Posterior vena cava (tissue), 2 donors: ENCODE results near the gene POLR2A. TPM values are rescaled to one million over a fixed set of nuclear protein-coding genes. Genes with fewer than 3 reads are reported as not detected.
A peak's percentile ranks its signal among the peaks of the same experiment; 100 is the strongest.
"Not testable (repeated sequence)": the region's sequence is repeated elsewhere in the genome, so short reads cannot be mapped to it uniquely, and the experiment has no call there.

Source experiments
- DNase-seq: peaks from one replicate; pipeline ENCODE4 v3.0.0-alpha.2; 2020; ENCODE audit warnings: low spot score
- intact Hi-C, 2 donors: fragments of 100-400 bp; cut with DNase I; formaldehyde crosslinking; loops; one replicate each; pipeline versions ENCODE4 v1.14.1 to v1.14.2; 2022 to 2023
- total RNA-seq, 2 donors: library from RNA; stranded (reverse); fragmentation: NEBNext Ultra II Directional; extraction: Animal tissue kit (Norgen Biotek cat#: 25700); gene quantifications; one replicate each; pipeline ENCODE4 v1.2.1, GENCODE V29; 2021
- donor health status: DM: yes; HTN: yes; CAD: no.
- donor health status: DM: yes; HTN: yes; CAD: no.

Gene POLR2A
- total RNA-seq, 2 donors from 2014 or later: 65.5 to 70.0 TPM

DNA sequence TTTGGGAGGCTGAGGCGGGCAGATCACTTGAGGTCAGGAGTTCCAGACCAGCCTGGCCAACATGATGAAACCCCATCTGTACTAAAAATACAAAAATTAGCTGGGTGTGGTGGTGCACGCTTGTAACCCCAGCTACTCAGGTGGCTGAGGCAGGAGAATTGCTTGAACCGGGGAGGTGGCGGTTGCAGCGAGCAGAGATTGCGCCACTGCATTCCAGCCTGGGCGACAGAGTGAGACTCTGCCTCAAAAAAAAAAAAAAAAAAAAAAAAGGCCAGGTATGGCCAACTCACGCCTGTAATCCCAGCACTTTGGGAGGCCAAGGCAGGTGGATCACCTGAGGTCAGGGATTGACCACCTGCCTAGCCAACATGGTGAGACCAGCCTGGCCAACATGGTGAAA lies 9.4 kb upstream of the POLR2A start:
- DNase-seq: not testable (repeated sequence)
- intact Hi-C loops: loop anchor here in 1 of 2 donors (5.0 kb wide), 1 partner anchor 32 kb away; no protein-coding TSS in a partner anchor

DNA sequence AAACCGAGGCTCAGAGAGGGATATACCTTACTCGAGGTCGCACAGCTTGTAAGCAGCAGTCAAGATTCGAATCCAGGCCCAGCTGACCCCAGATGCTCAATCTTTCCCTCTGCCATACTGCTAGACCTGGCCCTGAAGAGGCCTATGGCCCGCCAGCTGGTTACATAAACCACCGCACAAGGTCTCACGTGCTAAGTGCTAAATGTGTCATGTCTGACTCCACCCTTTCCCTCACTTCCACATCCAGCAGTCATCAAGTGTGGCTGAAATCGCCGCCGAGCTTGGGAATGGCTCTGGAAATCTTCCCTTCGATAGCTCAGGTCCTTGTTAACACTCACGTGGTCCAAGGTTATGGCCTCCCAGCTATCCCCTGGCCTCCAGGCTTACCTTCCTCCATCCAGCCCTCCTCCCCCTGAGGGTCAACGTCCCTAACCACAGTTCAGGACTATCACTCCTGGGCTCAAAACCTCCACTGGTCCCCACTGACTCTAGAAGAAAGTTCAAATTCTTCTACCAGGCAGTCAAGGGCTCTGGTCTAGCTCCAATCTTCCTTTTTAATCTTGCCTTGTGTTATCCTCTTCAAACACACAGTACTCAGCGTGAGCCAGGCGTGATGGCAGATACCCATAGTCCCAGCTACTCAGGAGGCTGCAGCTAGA lies 8.3 kb upstream of the POLR2A start:
- peak; percentile 88 for DNase-seq
- intact Hi-C loops: loop anchor here in 1 of 2 donors (5.0 kb wide), 1 partner anchor 34 kb away; no protein-coding TSS in a partner anchor

DNA sequence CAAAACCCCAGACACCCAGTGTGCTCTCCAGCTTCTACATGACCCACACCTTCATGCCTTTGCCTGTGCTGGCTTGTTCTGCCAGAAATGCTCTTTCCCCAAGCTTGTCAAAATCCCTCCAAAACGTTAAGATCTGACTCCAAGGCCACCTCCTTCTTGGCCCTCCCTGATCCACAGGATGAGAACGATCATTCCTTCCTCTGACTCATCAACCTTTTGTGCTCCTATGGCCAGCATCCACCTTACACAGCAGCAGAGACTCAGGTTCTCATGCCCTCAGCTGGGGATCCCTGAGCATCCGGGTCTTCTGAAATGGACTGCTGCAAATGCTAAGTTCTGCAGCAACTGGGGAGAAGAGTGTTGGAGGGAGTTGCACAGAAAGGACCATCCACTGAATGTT lies 7.7 kb upstream of the POLR2A start:
- intact Hi-C loops: loop anchor here in 1 of 2 donors (5.0 kb wide), 1 partner anchor 34 kb away; no protein-coding TSS in a partner anchor
- DNase-seq: no peak

- intact Hi-C loops: loop anchor here in 1 of 2 donors (5.0 kb wide), 1 partner anchor 35 kb away; no protein-coding TSS in a partner anchor
- DNase-seq: no peak
Measured at GRCh38 chr17:7476951-7477350, 7.2 kb upstream of the POLR2A start.

GRCh38 chr17:7477392-7478275 lies 6.5 kb upstream of the POLR2A start:
- no peak for DNase-seq
- intact Hi-C loops: loop anchor here in 1 of 2 donors (5.0 kb wide), 1 partner anchor 35 kb away; no protein-coding TSS in a partner anchor

DNA sequence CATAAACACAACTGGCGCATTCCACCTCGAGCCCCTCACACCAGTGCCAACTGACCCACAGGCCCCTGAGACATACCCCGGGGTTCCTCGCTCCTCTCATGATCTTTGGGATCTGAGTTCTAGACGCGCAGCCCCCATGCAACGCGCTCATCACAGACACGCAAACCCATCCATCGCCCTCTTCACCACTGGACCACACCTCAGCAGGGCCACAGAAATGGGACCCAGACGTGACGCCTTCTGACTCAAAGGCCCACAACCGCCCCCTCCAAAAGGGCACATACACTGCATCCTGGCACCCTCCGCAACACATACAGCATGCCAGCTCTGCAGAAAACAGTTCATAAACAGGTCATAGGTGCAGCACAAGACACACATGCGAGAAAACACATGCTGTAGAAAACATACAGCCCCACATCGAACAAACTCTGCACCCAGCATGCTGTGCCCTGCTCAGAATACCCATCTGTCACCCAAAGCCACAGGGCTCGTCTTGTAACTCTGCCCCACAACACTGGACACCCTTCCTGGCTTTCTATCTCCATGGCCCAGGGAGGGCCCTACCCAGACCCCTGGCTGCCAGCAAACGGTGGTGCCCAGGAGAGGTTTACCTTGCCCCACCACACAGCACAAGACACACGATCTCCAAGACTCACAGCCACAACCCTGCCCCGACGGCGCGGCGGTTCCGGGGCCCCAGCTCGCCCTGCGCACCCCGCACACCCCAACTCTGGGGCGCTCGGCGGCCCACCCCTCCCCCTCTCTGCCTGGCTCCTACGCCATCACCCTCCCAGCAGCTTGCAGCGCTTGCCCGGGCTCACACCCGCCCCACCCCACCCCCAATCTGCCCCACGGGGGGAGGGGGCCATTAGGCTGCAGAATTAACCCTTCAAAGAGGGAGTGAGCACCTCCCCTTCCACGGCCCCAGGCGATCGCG lies 5.6 kb upstream of the POLR2A start:
- DNase-seq: no peak
- intact Hi-C loops: loop anchor here in 1 of 2 donors (5.0 kb wide), 1 partner anchor 36 kb away; no protein-coding TSS in a partner anchor

DNA sequence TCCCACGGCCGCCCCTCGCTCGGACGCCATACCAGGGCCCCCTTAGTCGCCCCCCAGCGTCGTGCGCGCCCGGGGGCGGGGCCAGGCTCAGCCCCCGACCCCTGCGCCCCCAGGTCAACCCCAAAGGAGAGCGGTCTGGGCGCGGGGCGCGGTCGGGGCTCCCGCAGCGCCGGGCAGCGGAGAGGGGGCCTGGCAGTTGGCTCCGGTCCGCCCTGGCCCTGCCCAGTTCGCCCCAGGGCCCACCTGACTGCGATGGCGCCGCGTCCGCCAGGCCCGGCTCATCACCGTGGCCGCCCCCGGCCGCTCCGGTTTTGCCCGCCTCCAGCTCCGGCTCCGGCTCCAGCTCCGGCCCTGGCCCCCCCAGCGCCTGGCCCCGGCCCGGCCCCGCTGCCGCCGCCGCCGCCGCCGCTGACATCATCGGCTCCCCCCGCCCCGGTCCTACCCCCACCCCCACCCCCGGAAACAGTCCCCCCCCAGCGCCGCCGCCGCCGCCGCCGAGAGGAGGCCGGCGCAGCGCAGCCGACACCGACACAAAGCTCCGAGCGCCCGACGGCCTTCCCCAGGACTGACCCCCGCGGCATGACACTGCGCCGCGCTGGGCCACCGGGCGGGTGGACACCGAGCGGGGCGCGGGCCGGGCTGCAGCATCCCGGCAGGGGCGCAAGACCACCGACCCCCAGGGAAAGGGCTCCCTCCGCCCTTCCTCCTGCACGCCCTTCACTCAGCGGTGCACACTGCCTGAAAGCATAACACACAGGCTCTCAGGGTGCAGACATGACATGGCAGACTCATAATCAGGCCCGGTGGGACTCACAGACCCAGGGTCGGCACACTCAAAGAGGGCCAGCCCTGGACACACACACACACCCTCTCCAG lies 4.7 kb upstream of the POLR2A start, which contains the start of gene ZBTB4:
ZBTB4 (minus strand) TSS at position 419 of the 876 bp plus-strand sequence. CDS start 12,830 bp downstream, outside the sequence.
- DNase-seq: peak; percentile 89
- intact Hi-C loops: loop anchor here in 1 of 2 donors (5.0 kb wide), 1 partner anchor 37 kb away; no protein-coding TSS in a partner anchor

GRCh38 chr17:7480089-7480384 lies 4.1 kb upstream of the POLR2A start:
- no peak for DNase-seq
- intact Hi-C loops: no loop called here

GRCh38 chr17:7481275-7481674 lies 2.9 kb upstream of the POLR2A start, which contains the start of gene SLC35G6:
Gene SLC35G6 (plus strand): TSS chr17:7481446. CDS start chr17:7481517, 71 bp downstream.
- intact Hi-C loops: not testable (repeated sequence)

DNA sequence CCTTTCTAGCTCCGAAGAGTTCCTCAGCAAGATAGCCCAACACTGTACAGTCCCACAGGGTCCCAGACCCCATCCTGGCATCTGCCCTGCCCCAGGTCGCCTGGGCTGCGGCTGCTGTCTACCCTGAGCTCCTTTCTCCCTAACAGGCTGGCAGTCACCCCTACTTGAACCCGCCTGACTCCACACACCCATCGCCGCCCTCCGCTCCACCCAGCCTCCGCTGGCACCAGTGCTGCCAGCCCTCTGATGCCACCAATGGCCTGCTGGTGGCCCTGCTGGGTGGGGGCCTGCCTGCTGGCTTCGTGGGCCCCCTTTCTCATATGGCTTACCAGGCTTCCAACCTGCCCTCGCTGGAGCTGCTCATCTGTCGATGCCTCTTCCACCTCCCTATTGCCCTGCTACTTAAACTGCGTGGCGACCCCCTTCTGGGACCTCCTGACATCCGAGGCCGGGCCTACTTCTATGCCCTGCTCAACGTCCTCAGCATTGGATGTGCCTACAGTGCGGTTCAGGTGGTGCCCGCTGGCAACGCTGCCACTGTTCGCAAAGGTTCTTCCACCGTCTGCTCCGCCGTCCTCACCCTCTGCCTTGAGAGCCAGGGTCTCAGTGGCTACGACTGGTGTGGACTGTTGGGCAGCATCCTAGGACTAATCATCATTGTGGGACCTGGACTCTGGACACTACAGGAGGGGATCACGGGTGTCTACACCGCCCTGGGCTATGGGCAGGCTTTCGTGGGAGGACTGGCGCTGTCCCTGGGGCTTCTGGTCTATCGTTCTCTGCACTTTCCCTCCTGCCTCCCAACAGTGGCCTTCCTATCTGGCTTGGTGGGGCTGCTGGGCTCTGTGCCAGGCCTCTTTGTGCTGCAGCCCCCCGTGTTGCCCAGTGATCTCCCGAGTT lies 2.1 kb upstream of the POLR2A start:
- DNase-seq, intact Hi-C loops: not testable (repeated sequence)

More at GRCh38 chr17:7481275-7481674, 2.9 kb upstream of the POLR2A start, which contains the start of gene SLC35G6:
- not testable (repeated sequence) for DNase-seq

- intact Hi-C loops, DNase-seq: not testable (repeated sequence)
Measured at GRCh38 chr17:7482742-7483088, 1.5 kb upstream of the POLR2A start.

GRCh38 chr17:7483255-7484066 lies 705 bp upstream of the POLR2A start:
- intact Hi-C loops: no loop called here
- DNase-seq: peak; percentile 98

DNA sequence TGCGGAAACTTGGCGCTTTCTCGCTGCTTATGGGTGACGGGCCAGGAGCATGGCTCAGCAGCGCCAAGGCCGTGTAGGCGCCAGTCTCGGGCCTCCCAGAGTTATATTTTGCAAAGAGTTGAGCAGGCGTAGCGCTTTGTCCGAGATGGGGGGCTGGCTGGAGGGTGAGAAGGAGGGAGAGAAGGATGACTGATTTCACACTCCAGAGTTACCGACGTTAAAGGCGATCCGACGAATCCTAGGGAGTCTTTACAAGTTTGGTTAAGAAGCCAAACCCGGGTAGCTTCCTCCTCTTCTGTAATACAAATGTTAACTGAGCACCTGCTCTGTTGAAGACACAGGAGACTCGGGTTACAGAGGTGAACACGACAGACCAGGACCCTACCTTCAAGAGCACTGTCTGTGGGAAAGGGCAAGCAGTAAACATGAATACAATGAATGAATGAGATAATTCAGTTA lies 782 bp downstream of the POLR2A start:
- no peak for DNase-seq
- intact Hi-C loops: loop anchor here in 1 of 2 donors (5.0 kb wide), 1 partner anchor 48 kb away; the partner anchor contains the start of genes FGF11 and TMEM102

GRCh38 chr17:7486181-7486580 lies 2.0 kb downstream of the POLR2A start:
- intact Hi-C loops: loop anchor here in 1 of 2 donors (5.0 kb wide), 1 partner anchor 49 kb away; the partner anchor contains the start of genes FGF11 and TMEM102
- no peak for DNase-seq

DNA sequence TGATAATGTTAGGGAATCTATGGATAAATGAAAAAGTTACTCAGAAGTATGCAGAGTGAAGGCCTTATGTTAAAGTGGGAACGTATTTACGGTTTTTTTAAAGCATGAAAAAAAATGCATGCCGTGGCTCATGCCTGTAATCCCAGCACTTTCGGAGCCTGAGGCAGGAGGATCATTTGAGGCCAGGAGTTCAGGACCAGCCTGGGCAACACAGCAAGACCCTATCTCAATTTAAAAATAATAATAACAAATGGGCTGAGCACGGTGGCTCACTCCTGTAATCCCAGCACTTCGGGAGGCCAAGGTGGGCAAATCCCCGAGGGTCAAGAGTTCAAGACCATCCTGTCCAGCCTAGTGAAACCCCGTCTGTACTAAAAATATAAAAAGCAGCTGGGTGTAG lies 6.0 kb downstream of the POLR2A start:
- intact Hi-C loops: no loop called here
- no peak for DNase-seq

- intact Hi-C loops: no loop called here
- DNase-seq: no peak
Measured at GRCh38 chr17:7491583-7491982, 7.4 kb downstream of the POLR2A start.
